Subcutaneous adipose tissue (tissue), 4 donors: ENCODE data around the gene ZNF189. TPM values are rescaled to one million over a fixed set of nuclear protein-coding genes. Genes with fewer than 3 reads are reported as not detected.

Source experiments
- CTCF ChIP-seq: fragments of 450-650 bp; IDR thresholded peaks from one replicate; pipeline ENCODE4 v1.5.1; 2016; ENCODE audit warnings: low read depth, mild to moderate bottlenecking, control low read depth, antibody characterized with exemption, moderate library complexity
- total RNA-seq, 4 donors: library from RNA; depleted of rRNA; stranded (reverse); fragments of >200 nt; gene quantifications; one replicate each; pipeline ENCODE4 v1.1.0, GENCODE V29; 2016

Gene ZNF189
- total RNA-seq, 4 donors from 2014 or later, result 24.6 to 31.9 (median 29.5) TPM

- TF ChIP-seq CTCF, result no peak
Measured at GRCh38 chr9:101394687-101395086, 4.0 kb upstream of the ZNF189 start.

- no peak for TF ChIP-seq CTCF
Measured at GRCh38 chr9:101397746-101398067, 944 bp upstream of the ZNF189 start.

GRCh38 chr9:101398930-101399642 is 435 bp downstream of the ZNF189 start:
- TF ChIP-seq CTCF, result no peak

- no peak for TF ChIP-seq CTCF
Measured at GRCh38 chr9:101399643-101399970, 956 bp downstream of the ZNF189 start.

GRCh38 chr9:101400120-101400519 is 1.5 kb downstream of the ZNF189 start:
- TF ChIP-seq CTCF, result no peak

GRCh38 chr9:101403516-101404285 is 5.0 kb downstream of the ZNF189 start:
- no peak for TF ChIP-seq CTCF

GRCh38 chr9:101408374-101409078 is 9.9 kb downstream of the ZNF189 start:
- no peak for TF ChIP-seq CTCF
